Mesothelial cell of epicardium (in vitro differentiated cells): ENCODE measurements around the gene AOX1. TPM values are rescaled to one million over a fixed set of nuclear protein-coding genes. Genes with fewer than 3 reads are reported as not detected.

Experiments
- DNase-seq, 2 experiments: peaks; one replicate each; pipeline ENCODE4 v3.0.0; 2021; ENCODE audit warnings: low spot score in 2 of 2; ENCODE audit not compliant: unreplicated experiment in 2 of 2
- H3K27ac Mint-ChIP-seq: 2 replicates; pipeline ENCODE4 v1.8.0; 2021; ENCODE audit warnings: mixed read lengths
- H3K27me3 Mint-ChIP-seq: 2 replicates; pipeline ENCODE4 v1.8.0; 2021; ENCODE audit warnings: low read depth, mixed read lengths
- H3K36me3 Mint-ChIP-seq: 2 replicates; pipeline ENCODE4 v1.8.0; 2021; ENCODE audit warnings: mixed read lengths
- H3K4me1 Mint-ChIP-seq: 2 replicates; pipeline ENCODE4 v1.8.0; 2021; ENCODE audit warnings: mixed read lengths
- H3K4me3 Mint-ChIP-seq: 2 replicates; pipeline ENCODE4 v1.8.0; 2021; ENCODE audit warnings: mild to moderate bottlenecking, moderate library complexity, mixed read lengths
- H3K9me3 Mint-ChIP-seq: 2 replicates; pipeline ENCODE4 v1.8.0; 2021; ENCODE audit warnings: mixed read lengths
- total RNA-seq: library from RNA; stranded (reverse); gene quantifications from 3 replicates; pipeline ENCODE4 v1.2.1, GENCODE V29; 2021
- TF ChIP-seq, protein P1 (sequence below): fragments of 200-600 bp; sonication (generic); IDR thresholded peaks from one replicate; pipeline ENCODE4 v1.5.0; 2021; ENCODE audit warnings: antibody characterized with exemption; ENCODE audit not compliant: unreplicated experiment

AOX1 gene
- total RNA-seq, 1 donor from 2014 or later = 2.2 TPM

DNA sequence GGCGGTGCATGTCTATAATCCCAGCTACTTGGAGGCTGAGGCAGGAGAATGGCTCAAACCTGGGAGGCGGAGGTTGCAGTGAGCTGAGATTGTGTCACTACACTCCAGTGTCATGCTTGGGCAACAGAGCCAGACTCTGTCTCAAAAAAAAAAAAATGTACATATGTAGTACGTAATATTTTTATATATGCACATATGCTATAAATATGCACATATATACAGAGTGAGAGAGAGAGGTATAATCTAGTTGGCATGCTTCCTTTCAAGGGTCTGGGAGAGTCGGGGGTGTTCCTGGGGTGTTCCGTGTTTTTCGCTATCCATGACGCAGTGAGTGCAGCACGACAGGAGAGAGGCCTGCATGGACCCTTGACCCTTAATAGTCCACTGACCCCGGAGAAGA, 83.5 kb downstream of the AOX1 start:
- no peaks in the 10 kb centered on the region for H3K36me3 Mint-ChIP-seq
- peaks cover 6% of the 10 kb centered on the region for H3K27me3 Mint-ChIP-seq
- no peak for DNase-seq
- H3K27ac Mint-ChIP-seq = no peak overlapping the region
- peaks cover 6% of the 10 kb centered on the region for H3K9me3 Mint-ChIP-seq
- H3K4me3 Mint-ChIP-seq = no peak overlapping the region
- TF ChIP-seq, protein P1, sequence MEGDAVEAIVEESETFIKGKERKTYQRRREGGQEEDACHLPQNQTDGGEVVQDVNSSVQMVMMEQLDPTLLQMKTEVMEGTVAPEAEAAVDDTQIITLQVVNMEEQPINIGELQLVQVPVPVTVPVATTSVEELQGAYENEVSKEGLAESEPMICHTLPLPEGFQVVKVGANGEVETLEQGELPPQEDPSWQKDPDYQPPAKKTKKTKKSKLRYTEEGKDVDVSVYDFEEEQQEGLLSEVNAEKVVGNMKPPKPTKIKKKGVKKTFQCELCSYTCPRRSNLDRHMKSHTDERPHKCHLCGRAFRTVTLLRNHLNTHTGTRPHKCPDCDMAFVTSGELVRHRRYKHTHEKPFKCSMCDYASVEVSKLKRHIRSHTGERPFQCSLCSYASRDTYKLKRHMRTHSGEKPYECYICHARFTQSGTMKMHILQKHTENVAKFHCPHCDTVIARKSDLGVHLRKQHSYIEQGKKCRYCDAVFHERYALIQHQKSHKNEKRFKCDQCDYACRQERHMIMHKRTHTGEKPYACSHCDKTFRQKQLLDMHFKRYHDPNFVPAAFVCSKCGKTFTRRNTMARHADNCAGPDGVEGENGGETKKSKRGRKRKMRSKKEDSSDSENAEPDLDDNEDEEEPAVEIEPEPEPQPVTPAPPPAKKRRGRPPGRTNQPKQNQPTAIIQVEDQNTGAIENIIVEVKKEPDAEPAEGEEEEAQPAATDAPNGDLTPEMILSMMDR = no peak
- H3K4me1 Mint-ChIP-seq = no peaks in the 10 kb centered on the region

DNA sequence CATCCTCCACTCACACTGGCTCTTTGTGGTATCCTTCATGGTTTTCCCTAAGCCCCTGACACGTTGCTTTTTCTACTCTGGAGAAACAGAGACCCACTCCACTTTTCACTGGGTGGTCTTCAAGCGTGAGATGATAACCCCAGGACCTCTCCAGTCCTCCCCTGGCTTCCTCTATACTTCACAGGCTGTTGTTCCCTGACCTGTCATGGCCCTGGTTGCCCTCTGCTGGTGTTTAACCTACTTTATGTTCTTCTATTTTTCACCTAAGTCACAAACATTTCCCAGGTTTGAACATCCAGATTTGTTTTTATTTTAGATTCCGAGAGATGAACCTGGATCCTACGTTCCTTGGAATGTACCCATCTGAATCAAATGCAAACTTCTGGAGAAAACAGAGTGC, 84.5 kb downstream of the AOX1 start:
- H3K4me3 Mint-ChIP-seq = no peak overlapping the region
- TF ChIP-seq, protein P1 = no peak
- no peak overlapping the region for H3K27ac Mint-ChIP-seq
- no peaks in the 10 kb centered on the region for H3K4me1 Mint-ChIP-seq
- H3K36me3 Mint-ChIP-seq = no peaks in the 10 kb centered on the region
- H3K27me3 Mint-ChIP-seq = peaks cover 6% of the 10 kb centered on the region
- DNase-seq = no peak
- peaks cover 6% of the 10 kb centered on the region for H3K9me3 Mint-ChIP-seq

DNA sequence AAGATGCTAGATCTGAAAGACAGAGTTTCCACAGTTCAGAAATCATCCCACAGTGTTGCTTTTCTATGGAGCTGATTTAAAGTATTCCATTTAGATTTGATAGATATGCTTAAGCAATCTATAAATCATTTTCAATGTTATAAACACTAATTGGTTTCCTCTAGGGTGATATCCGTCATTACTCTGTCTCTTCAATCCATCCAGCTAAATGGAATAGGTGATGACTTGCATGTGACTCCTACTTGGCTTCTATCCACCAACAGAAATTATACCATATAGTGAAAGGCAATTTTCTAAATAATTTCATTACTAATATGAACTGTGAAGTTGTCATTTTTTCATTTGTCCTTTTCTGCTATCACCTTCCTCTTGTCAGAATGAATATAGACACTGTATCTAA, 84.9 kb downstream of the AOX1 start:
- Mint-ChIP-seq H3K36me3 (no peaks in the 10 kb centered on the region), H3K9me3 (peaks cover 5% of the 10 kb centered on the region), H3K4me3 (no peak overlapping the region), H3K4me1 (no peaks in the 10 kb centered on the region), H3K27ac (no peak overlapping the region), H3K27me3 (peaks cover 6% of the 10 kb centered on the region)
- DNase-seq = no peak
- TF ChIP-seq, protein P1 = no peak

DNA sequence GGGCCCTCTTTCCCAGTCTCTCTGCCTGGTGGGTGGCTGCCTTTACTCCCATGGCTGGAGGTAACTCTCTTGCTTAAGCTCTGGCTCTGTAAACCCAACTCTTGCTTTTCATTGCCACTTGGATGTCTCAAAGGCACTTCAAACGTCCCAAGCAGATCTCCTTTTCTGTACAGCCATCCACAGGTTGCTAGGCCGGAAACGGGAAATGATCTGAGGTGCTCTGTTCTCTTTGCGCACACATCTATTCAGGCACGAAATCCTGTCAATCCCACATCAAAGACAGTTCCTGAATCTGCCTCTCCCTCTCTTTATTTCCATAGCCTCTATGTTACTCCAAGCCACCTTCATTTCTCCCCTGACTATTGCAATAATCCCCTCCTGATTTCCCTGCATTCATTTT, 87.4 kb downstream of the AOX1 start:
- no peaks in the 10 kb centered on the region for H3K36me3 Mint-ChIP-seq
- no peaks in the 10 kb centered on the region for H3K9me3 Mint-ChIP-seq
- no peak overlapping the region for H3K4me3 Mint-ChIP-seq
- peaks cover 11% of the 10 kb centered on the region for H3K27me3 Mint-ChIP-seq
- H3K27ac Mint-ChIP-seq = no peak overlapping the region
- no peak for DNase-seq
- TF ChIP-seq, protein P1 = no peak
- peaks cover 7% of the 10 kb centered on the region for H3K4me1 Mint-ChIP-seq

DNA sequence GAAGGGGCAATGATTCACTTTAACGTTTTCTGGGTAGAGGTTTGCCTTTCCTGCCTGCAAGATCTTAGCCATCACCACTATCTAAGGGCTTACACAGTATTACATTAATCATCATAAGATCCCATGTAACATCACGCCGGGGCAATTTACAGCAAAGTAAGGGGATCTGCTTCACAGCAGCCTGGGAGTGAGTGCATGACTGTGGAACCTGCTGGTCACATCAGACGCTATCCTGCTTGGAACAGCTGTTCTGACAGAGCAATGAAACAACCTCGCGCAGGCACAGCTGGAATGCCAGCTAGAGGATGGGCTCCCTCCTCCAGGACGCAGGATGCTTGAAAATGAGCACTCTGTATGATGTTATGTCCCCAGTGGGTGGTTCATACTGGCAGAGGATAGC, 89.0 kb downstream of the AOX1 start:
- Mint-ChIP-seq H3K4me3 (no peak overlapping the region), H3K27me3 (peaks cover 11% of the 10 kb centered on the region), H3K4me1 (peaks cover 9% of the 10 kb centered on the region), H3K9me3 (no peaks in the 10 kb centered on the region), H3K36me3 (no peaks in the 10 kb centered on the region), H3K27ac (no peak overlapping the region)
- no peak for DNase-seq
- TF ChIP-seq, protein P1 = no peak

DNA sequence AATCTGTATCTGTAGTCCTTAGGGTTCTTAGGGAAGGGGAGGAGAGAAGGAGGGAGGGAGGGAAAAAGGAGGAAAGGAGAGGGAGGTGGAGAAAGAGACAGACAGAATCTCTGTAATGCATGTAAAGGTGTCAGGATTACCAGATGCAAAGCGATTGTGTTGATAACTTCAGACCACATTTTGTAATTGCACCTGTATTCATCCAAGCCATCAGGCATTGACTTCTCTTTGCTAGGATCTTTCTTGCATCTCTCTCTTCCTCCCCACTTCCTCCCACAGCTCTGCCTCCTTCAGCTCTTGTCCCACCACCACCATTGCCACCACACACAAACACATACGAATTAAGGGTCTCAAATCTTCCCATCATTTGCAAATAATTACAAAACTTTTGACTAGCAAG, 91.4 kb downstream of the AOX1 start:
- no peak overlapping the region for H3K4me3 Mint-ChIP-seq
- H3K27ac Mint-ChIP-seq = no peak overlapping the region
- H3K27me3 Mint-ChIP-seq = peaks cover 7% of the 10 kb centered on the region
- H3K4me1 Mint-ChIP-seq = peaks cover 9% of the 10 kb centered on the region
- DNase-seq = no peak
- H3K36me3 Mint-ChIP-seq = no peaks in the 10 kb centered on the region
- H3K9me3 Mint-ChIP-seq = no peaks in the 10 kb centered on the region
- TF ChIP-seq, protein P1 = no peak
